DMS153 treated with DMSO at 0.1 percent for 48 hours (cell line): ENCODE measurements around the gene HSPA4.
"Not testable (repeated sequence)": the region's sequence is repeated elsewhere in the genome, so short reads cannot be mapped to it uniquely, and the experiment has no call there.

Source experiments
- DNase-seq: peaks from one replicate; lab custom pipeline; 2025; ENCODE audit not compliant: unreplicated experiment; lab: John Stamatoyannopoulos, UW

The HSPA4 gene

GRCh38 chr5:133049726-133050048 lies 2.1 kb upstream of the HSPA4 start:
- no peak for DNase-seq

DNA sequence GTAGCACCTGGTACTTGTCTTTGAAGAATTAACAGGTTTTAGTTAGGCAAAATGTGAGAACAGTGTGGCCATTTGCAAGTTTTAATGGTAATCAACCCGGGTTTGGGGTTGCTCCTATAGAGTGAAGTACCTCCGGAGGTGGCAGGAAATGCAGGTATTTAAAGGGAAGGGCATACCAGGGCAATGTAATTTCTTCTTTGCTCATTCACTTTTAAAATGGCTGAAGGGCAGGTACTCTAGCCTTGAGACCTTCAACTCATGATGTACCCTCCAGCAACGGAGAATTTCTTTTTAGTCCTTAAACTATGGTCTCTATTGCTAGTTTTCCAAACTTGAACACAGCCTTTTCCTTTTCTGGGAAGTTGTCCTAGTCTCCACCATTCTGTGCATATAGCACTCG lies 1.3 kb upstream of the HSPA4 start:
- no peak for DNase-seq

- no peak for DNase-seq
Measured at GRCh38 chr5:133051061-133051541, 712 bp upstream of the HSPA4 start.

DNA sequence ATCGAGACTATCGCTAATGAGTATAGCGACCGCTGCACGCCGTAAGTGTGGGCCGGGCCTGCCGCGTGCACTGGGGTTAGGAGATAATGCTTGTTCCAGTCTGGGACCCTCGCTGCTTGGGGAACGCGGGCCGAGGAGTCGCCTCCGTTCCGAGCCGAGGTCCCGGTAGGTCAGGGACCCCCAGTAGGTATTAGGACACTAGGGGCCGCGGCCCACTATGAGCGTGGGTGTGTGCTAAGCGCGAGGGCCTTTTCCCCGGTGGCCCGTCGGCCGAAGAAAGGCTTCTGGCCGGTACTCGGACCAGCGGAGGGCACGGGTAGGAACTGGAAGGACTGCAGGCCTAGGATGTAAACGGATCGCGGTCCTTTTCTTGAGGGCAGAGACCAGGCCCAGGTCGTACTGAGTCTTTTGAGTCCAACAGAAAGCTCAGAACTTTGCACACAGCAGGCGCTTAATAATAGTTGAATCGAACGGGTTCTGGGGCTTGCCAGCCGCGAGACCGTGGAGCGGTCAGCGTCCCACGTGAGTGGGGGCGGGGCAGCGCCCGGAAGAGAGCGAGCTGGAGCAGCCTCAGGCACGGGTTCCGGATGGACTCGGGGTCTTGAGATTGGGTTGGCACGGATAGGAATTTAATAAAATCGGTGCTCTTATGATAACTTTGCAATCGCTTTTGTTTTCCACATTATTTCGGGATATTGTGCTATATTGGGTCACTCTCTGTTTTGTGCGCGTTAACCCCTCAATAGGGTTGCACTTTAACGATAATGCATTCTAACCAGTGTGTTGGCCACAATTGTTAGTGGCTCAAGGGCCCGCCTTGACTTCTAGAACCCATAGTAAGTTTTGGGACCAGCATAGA lies 733 bp downstream of the HSPA4 start:
- DNase-seq, result no peak

GRCh38 chr5:133053448-133053847 lies 1.6 kb downstream of the HSPA4 start:
- no peak for DNase-seq

DNA sequence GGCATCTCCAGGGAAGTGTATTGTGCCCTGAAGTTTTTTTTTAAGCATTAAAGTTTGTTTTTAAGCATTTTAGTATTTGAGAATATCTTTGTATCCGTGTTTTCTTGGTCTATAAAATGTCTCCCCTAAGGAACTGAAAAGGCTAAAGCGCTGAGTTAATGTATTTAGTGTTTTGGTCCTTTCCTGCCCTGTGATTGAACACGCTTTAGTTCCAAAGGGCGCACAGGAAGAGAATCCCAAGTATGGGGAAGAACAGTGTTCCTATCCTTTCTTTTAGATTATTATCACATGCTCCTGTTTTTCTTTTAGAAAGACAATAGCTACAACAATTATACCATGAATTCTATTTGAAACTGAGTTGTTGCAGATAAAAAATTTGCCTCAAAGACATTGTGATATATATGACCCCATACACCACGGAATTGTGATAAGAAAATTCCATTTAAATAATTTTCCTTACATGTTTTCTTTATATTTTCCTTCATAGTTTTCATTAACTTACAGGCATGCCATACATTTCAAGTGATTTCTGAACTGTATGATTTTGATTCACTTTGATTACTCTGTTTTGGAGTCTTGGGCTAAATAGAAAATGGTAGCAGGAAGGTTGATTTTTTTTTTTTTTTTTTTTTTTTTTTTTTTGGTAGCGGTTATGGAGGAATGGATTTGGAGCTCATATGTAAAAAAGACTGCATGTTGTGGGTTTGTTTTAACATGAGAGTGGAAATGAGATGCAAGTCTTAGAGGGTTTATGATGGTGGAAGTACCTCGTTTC lies 3.1 kb downstream of the HSPA4 start:
- no peak for DNase-seq

- DNase-seq, result no peak
Measured at GRCh38 chr5:133056891-133057290, 5.1 kb downstream of the HSPA4 start.

DNA sequence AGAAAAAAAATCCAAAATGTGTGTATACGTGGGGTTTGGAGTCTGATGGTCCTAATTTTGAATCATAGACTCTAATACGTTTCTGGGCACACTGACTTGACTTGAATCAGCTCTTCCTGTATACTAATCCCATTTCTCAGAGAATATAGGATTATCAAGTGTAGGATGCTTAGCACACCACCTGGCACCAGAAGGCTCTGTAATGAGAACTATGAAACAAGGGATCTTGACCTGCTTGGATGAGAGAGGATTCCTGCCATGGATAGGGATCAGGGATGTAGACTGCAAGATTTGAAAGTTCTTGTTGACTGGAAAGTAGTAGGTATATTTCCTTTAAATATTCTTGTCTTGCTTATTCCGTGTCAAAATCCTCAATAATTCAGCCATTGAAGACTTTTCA lies 7.8 kb downstream of the HSPA4 start:
- no peak for DNase-seq

DNA sequence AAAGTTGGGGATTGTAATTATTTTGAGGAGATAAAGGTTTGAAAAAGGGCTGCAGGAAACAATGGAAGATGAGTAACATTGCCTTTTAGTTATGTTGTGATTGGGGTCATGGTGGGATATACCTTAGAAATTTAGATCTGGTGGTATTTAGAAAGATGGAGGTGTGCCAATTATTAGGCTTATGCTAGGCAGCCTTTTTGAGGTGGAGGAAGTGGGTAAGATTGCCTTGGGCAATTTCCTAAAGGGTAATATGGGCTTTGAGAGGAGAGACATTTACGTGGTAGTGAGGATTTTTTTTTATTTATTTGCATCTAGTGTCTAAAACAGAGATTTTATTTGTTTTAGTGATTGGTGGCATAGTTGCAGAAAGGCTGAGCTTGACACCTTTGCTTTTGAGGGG lies 10.5 kb downstream of the HSPA4 start:
- no peak for DNase-seq

DNA sequence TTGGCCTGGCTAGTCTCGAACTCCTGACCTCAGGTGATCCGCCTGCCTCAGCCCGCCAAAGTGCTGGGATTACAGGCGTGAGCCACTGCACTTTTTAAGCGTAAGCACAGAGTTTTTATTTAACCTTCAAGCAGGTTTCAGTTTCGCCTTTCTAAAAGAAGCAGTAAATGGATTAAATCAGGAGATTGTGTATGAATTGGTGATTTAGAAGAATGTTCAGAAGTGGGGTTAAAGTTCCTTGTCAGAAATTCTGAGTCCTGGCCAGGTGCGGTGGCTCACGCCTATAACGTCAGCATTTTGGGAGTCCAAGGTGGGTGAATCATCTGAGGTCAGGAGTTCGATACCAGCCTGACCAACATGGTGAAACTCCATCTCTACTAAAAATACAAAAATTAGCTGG lies 12.2 kb downstream of the HSPA4 start:
- no peak for DNase-seq

DNA sequence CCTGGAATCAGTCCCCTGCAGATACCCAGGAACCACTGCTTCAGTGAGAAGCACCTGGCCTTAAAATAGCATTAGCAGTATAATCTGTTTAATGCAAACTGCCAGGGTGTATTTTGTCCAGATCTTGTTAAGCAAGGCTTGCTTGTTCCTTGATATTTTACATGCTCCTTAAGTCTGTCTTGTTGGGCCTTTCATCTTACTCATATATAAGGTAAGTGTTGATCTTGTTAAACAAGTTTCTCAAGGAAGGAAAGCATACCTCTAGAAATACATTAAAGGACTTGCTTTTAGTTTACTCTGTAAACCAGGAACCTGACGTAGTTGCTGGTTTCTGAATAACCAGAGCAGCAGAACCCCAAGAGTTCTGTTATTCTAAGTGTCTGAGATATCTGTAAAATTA lies 13.7 kb downstream of the HSPA4 start:
- DNase-seq, result no peak

DNA sequence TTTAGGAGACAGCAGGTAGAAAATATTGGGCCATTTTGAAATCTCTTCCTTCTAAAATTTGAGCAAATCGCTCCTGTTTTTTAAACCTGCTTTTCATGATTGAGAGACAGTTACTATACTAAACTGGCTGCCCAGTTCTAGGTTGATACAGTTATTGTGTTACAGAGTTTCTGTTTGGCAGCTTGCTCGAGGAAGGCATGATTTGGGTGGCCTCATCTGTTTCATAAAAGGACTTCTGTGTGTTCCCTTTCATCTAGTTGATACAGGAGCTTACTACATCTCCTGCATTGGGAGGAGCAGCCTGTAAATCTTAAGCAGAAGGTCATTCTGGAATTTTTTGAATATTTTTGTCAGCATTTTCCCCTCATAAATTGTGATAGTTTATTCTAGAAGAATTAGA lies 14.2 kb downstream of the HSPA4 start:
- DNase-seq, result no peak

- DNase-seq, result no peak
Measured at GRCh38 chr5:133072021-133072420, 20.2 kb downstream of the HSPA4 start.

DNA sequence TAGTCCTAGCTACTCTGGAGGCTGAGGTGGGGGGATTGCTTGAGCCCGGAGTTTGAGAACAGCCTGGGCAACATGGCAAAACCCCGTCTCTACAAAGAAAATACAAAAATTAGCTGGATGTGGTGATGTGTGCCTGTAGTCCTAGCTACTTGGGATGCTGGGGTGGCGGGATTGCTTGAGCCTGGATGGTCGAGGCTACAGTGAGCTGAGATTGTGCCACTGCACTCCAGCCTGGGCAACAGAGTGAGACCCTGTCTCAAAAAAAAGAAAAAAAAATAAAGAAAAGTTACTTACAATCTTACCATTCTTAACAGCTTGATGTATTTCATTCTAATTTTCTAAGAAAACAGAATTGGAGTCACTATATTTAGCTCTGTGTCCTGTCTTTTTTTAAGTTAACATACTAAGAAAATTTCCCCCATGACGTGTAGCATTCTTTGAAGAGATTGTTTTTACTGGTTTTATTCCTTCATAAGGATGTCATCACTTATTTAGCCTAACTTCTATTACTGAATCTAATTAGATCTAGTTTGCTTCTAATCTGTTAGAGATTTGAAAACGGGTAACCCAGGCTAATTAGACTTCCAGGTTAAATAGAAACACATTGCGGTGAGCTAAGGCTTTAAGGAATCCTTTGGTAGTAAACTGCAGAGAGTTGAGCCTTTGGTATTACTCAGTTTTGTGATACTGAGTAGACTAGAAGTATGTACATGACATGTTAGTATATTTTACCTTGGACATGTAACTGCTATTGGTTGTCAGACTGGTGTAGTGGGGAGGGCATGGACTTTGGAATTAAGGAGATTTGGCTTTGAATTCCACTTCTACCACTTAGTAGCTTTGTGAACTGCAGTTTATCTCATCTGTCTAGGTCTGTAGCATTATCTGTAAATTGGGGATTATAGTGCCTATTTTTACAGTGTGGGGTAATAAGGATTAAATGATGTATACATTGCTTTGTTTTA lies 24.0 kb downstream of the HSPA4 start:
- no peak for DNase-seq

DNA sequence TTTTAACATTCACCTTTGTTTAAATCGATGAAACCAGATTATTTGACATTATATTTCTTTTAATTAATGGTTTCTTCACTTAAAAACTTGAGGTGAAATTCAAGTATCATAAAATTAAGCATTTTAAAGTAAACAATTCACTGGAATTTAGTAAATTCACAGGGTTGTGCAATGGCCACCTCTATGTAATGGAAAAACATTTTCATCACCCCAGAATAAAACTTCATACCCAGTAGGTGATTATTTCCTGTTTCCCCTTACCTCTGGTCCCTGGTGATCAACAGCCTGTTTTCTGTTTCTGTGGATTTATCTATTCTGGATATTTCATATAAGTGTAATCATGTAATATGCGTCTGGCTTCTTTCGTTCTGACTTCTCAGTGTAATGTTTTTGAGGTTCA lies 27.2 kb downstream of the HSPA4 start:
- DNase-seq, result no peak

DNA sequence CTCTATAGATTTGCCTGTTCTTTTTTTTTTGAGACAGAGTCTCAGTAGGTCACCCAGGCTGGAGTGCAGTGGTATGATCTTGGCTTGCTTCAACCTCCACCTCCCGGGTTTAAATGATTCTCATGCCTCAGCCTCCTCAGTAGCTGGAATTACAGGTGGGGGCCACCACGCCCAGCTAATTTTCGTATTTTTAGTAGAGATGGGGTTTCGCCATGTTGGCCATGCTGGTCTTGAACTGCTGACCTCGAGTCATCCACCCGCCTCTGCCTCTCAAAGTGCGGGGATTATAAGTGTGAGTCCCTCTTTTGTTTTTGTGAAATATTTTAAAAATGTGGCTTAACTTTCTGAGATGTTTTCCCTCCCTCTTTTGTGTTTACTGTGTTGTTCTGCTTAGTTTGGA lies 29.2 kb downstream of the HSPA4 start:
- no peak for DNase-seq

- DNase-seq, result no peak
Measured at GRCh38 chr5:133081703-133082102, 29.9 kb downstream of the HSPA4 start.

DNA sequence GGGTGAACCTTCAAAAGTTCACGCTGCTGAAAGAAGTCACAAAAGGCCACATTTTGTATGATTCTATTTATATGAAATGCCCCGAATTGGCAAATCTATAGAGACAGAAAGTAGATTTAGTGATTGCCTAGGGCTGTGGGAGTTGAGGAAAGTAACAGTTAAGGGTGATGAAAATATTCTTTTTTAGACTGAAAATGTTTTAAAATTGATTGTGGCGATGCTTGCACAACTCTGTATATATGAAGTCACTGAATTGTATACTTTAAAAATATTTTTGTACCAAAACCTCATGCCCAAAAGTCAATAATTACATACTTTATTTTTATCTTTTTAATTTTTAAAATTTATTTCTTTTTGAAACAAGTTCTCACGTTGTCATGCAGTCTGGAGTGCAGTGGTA lies 30.3 kb downstream of the HSPA4 start:
- no peak for DNase-seq

GRCh38 chr5:133083901-133084300 lies 32.1 kb downstream of the HSPA4 start:
- DNase-seq, result no peak

DNA sequence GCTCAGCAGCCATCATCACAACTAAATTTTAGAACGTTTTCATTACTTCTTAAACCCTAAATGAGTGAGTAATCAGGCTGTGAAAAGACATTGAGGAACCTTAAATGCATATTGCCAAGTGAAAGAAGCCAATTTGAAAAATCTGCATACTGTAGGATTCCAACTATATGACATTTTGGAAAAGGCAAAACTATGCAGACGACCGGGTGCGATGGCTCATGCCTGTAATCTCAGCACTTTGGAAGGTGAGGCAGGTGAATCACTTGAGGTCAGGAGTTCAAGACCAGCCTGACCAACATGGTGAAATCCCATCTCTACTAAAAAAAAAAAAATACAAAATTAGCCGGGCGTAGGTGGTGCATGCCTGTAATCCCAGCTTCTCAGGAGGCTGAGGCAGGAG lies 33.4 kb downstream of the HSPA4 start:
- DNase-seq, result not testable (repeated sequence)

GRCh38 chr5:133086366-133086875 lies 34.6 kb downstream of the HSPA4 start:
- no peak for DNase-seq
